HPDE6-E6E7 (cell line): ENCODE measurements around the gene NOVA2.

Experiments used
- DNase-seq: peaks from one replicate; pipeline ENCODE4 v3.0.0; 2011; ENCODE audit warnings: missing footprints; ENCODE audit errors: extremely low spot score

The NOVA2 gene

GRCh38 chr19:45924891-45925447 lies 48.7 kb downstream of the NOVA2 start:
- DNase-seq, result no peak

GRCh38 chr19:45922281-45922680 lies 51.4 kb downstream of the NOVA2 start:
- no peak for DNase-seq

- no peak for DNase-seq
Observed at GRCh38 chr19:45920458-45920857, 53.2 kb downstream of the NOVA2 start.

- DNase-seq, result no peak
Observed at GRCh38 chr19:45919678-45920077, 54.0 kb downstream of the NOVA2 start.

- no peak for DNase-seq
Observed at GRCh38 chr19:45918721-45919120, 54.9 kb downstream of the NOVA2 start.

GRCh38 chr19:45917421-45918091 lies 56.1 kb downstream of the NOVA2 start:
- no peak for DNase-seq

GRCh38 chr19:45913874-45914830 lies 59.5 kb downstream of the NOVA2 start, which contains the start of gene NANOS2:
NANOS2 (minus strand) TSS chr19:45914778; CDS start chr19:45914693, 85 bp downstream.
- DNase-seq, result no peak

GRCh38 chr19:45911291-45911690 lies 62.4 kb downstream of the NOVA2 start:
- DNase-seq, result no peak

- DNase-seq, result no peak
Observed at GRCh38 chr19:45908956-45909355, 64.7 kb downstream of the NOVA2 start.

- DNase-seq, result no peak
Observed at GRCh38 chr19:45906221-45906620, 67.4 kb downstream of the NOVA2 start.

- DNase-seq, result no peak
Observed at GRCh38 chr19:45905011-45905410, 68.7 kb downstream of the NOVA2 start.

GRCh38 chr19:45902651-45903625 lies 70.7 kb downstream of the NOVA2 start:
- DNase-seq, result peak; percentile 100

- DNase-seq, result no peak
Observed at GRCh38 chr19:45901912-45902650, 71.6 kb downstream of the NOVA2 start, which contains the start of gene MYPOP. MYPOP (minus strand) TSS chr19:45902613; CDS start chr19:45901773, 840 bp downstream.

GRCh38 chr19:45901432-45901911 lies 72.2 kb downstream of the NOVA2 start:
- DNase-seq, result no peak

- DNase-seq, result no peak
Observed at GRCh38 chr19:45900738-45901431, 72.8 kb downstream of the NOVA2 start.

- no peak for DNase-seq
Observed at GRCh38 chr19:45899919-45900589, 73.6 kb downstream of the NOVA2 start.

GRCh38 chr19:45899253-45899652 lies 74.4 kb downstream of the NOVA2 start:
- no peak for DNase-seq

- DNase-seq, result no peak
Observed at GRCh38 chr19:45897261-45897812, 76.3 kb downstream of the NOVA2 start.
